ENCODE measurements around the gene SLC35D3. TPM values are rescaled to one million over a fixed set of nuclear protein-coding genes. Genes with fewer than 3 reads are reported as not detected.
"Not testable (repeated sequence)": the region's sequence is repeated elsewhere in the genome, so short reads cannot be mapped to it uniquely, and the experiment has no call there.

SLC35D3 gene
- under 1 TPM in 4 of 10 donors, not detected in 6; 0.05 to 0.22 (median 0.17) TPM for polyA plus RNA-seq (ENCODE audit: insufficient read length in 10 of 10)
- long read RNA-seq, donor 1 = 0 reads
- long read RNA-seq, donor 2 = 0 reads
- long read RNA-seq, donor 3 = 0 reads
- long read RNA-seq, donor 4 = 0 reads
- long read RNA-seq, donor 5 = 0 reads
- long read RNA-seq, donor 6 = 0 reads
- long read RNA-seq, donor 7 = 0 reads
- long read RNA-seq, donor 8 = 0 reads
- long read RNA-seq, donor 9 = 0 reads

GRCh38 chr6:136921936-136922684 lies at the start of gene SLC35D3:
Gene SLC35D3, plus strand, starts transcription at chr6:136922301. Its CDS starts 128 bp downstream, at chr6:136922429.
- peak in 1 of 3 donors; percentile 57 for DNase-seq

- DNase-seq = no peak
Observed at GRCh38 chr6:136873748-136874147, 48.4 kb upstream of the SLC35D3 start.

GRCh38 chr6:136876469-136876868 lies 45.6 kb upstream of the SLC35D3 start:
- DNase-seq = not testable (repeated sequence)

DNA sequence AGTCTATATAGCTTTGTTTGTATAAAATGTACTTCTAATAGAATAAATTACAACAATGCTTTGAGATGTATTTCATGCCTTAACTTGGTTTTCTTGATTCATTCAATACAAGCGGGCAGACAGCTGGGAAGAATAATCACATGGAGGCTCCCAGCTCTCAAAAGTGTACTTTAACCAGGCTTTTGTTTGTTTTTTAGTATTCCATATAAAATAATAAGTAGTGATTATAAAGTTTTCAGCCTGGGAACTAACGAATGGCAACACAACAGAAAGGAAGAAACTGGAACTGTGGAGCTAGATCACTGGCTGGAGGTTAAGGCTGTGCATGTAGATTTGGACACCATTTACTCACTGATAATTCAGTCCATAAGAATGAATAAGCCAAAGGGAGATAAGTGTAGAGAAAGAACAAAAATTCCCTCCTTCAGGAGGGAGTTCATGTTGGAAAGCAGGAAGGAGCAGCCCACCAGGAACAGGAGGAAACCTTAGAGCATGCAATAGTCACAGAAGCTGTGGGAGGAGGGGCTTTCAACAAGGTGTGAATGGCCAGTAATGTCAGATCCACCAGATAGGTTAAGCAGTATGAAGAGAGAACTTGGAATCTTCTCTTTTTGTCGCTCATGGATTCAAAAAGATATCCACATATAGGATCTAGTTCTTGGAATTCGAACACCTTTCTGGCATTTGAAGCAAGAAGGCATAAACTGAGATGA lies 41.2 kb upstream of the SLC35D3 start:
- DNase-seq = no peak

DNA sequence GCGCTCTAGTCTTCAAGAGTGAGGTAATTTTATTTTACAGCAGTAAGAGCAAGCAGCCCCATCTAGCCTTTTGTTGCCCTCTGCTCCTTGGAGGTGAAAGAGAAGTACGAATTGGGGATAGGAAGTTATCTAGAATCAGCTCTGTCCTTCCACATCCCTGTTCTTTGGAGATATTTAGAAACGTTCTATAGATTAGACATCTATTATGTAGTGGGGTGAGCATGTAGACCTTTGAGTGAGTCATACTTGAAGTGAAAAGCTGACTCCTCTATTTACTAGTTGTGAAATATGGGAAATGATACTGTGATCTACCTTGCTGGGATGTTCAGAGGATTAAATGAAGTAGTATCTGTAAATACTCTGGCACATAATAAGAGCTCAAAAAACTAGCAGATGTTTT lies 36.0 kb upstream of the SLC35D3 start:
- no peak for DNase-seq

- DNase-seq = no peak
Observed at GRCh38 chr6:136887953-136888352, 34.1 kb upstream of the SLC35D3 start.

- DNase-seq = no peak
Observed at GRCh38 chr6:136889271-136890193, 32.6 kb upstream of the SLC35D3 start.

DNA sequence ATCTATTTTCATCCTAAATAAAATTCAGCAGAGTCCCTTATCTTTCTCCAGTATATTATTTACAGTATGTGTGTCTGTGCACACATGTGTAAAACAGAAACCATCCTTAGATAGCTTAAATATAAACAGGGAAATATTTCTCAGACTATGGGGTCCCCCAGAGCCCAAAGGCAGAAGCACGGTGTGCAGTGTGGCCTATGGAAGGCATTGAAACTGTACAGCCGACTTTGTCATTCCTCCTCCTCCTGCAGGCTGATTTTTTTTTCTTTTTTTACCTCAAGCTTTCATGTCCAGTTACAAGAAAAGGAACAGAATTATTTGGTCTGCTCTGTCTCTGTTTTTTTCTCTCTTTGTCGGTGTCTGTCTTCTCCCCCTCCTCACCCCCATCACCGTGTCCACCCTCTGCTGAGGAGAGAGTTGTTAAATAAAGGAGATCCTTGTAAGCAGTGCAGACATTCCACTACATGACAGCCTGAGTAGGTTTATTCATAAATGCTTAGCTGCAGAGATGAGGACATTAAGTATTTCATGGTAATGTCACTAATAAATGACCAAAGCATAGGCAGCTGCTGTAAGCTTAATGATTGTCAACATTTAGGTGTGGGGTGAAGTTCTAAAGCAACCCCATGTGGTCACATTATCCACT lies 31.8 kb upstream of the SLC35D3 start:
- DNase-seq = no peak

GRCh38 chr6:136890986-136891385 lies 31.1 kb upstream of the SLC35D3 start:
- DNase-seq = no peak

- DNase-seq = no peak
Observed at GRCh38 chr6:136893187-136893586, 28.9 kb upstream of the SLC35D3 start.

DNA sequence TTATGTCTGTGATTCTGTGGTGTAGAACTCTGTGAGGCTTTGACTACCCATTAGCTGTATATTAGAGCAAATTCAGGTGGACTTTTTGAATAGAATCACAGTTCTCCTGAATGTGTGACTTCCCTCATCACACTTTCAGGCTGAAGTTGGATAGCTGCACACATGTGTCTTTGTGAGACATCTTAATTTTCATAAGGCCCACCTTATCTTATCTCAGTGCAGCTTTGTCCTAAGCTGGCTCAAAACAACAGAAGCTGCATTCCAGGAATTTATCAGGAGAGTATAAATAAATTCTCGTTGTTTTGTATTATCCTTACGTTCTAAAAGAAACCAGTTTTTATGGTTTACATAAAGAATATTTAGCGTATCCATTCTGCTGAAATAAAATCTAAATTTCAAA lies 26.2 kb upstream of the SLC35D3 start:
- no peak for DNase-seq

DNA sequence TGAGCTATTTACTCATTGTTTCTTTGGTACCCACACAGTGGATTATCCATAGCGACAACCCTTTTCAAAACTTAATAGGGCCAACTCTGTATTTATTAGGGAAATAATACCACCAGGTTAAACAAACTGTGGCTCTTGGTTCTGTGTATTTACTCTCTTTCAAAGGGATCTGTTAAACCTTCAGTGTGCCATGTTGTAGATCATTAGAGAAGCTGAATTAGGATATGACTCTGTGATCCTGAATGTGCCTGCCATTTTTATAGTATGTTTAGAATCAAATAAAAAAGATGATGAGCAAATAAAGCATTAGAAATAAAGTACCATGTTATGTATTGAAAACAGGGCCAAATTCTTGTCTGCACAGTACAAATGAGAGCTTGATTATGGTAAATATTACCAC lies 25.0 kb upstream of the SLC35D3 start:
- no peak for DNase-seq

DNA sequence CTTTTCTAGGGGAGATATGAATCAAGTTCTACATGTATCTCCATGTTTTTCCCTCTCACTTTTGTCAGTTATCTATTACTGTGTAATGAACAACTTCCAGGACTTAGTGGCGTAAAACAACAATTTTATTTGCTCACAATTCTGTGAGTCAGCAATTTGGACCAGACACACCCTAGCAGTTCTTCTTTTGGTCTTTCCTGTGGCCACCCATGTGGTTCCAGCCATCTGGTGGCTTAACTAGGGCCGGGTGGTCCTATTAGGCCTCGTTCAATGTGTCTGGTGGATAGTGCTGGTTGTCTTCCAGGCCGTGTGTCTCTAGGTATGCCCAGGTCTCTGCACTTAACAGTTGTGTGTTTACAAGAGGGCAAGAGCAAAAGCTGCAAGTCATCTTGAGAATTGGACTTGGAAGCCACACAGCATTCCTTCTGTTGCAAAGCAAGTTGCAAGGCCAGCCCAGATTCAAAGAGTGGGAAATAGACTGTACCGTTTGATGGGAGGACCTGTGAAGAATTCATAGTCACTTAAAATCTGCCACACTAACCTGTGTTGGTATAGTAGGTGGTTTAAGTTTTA lies 20.8 kb upstream of the SLC35D3 start:
- no peak for DNase-seq

GRCh38 chr6:136904477-136904876 lies 17.6 kb upstream of the SLC35D3 start:
- DNase-seq = not testable (repeated sequence)

- no peak for DNase-seq
Observed at GRCh38 chr6:136914947-136915346, 7.2 kb upstream of the SLC35D3 start.

GRCh38 chr6:136918706-136919105 lies 3.4 kb upstream of the SLC35D3 start:
- no peak for DNase-seq

DNA sequence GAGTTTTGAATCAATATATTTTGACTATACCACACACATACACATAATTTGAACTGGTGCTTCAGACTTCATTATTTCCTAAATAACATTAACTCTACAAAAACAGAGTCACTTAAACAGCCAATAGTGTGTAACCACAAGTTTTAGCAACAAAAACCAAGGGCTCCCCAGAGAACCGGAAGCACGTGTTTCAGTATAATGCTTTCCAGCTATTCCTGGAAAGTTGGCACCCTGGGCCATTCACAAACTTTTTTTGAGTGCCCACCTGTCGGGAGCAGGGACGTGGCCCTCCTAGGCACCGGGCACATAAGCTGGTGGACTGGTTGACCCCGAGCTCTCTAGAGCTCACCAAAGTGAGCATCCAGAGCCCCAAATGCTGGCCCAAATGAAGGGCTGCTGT lies 1.9 kb upstream of the SLC35D3 start:
- no peak for DNase-seq

- DNase-seq = peak in 1 of 3 donors; percentile 53
Observed at GRCh38 chr6:136920671-136921380, 1.3 kb upstream of the SLC35D3 start.

- no peak for DNase-seq
Observed at GRCh38 chr6:136921381-136921935, 643 bp upstream of the SLC35D3 start.

- DNase-seq = no peak
Observed at GRCh38 chr6:136922685-136923006, 545 bp downstream of the SLC35D3 start.
